Activated naive CD8-positive, alpha-beta T cell treated with anti-CD3 and anti-CD28 coated beads, Interleukin-2, amount 10 ng/mL, durations not matched to agents 7 days and 5 days (primary cell): Measurements from ENCODE around the gene MRPL44. TPM values are rescaled to one million over a fixed set of nuclear protein-coding genes. Genes with fewer than 3 reads are reported as not detected.
"Not testable (repeated sequence)": the region's sequence is repeated elsewhere in the genome, so short reads cannot be mapped to it uniquely, and the experiment has no call there.

Experiments
- ATAC-seq: fragments of 150-1000 bp; cut with Tn5 transposase; one replicate; pipeline ENCODE4 v1.10.0; 2021; ENCODE audit warnings: low read depth, moderate library complexity
- POLR2A ChIA-PET: fragments of 350-600 bp; sonication (Branson Sonifier 250); formaldehyde crosslinking; loops from one replicate; lab custom pipeline; 2021; ENCODE audit warnings: antibody characterized with exemption; lab: Charles Lee
- DNase-seq: peaks from one replicate; pipeline ENCODE4 v3.0.0; 2021
- H3K27ac Mint-ChIP-seq: one replicate; pipeline ENCODE4 v1.8.0; 2022; ENCODE audit warnings: mild to moderate bottlenecking, mixed read lengths
- H3K27me3 Mint-ChIP-seq: one replicate; pipeline ENCODE4 v1.8.0; 2022; ENCODE audit warnings: mild to moderate bottlenecking, moderate library complexity, mixed read lengths
- H3K36me3 Mint-ChIP-seq: one replicate; pipeline ENCODE4 v1.8.0; 2021; ENCODE audit warnings: mild to moderate bottlenecking, mixed read lengths
- H3K4me1 Mint-ChIP-seq: one replicate; pipeline ENCODE4 v1.8.0; 2021; ENCODE audit warnings: mixed read lengths
- H3K4me3 Mint-ChIP-seq: one replicate; pipeline ENCODE4 v1.8.0; 2022; ENCODE audit warnings: mild to moderate bottlenecking, moderate library complexity, mixed read lengths
- H3K9me3 Mint-ChIP-seq: one replicate; pipeline ENCODE4 v1.8.0; 2021; ENCODE audit warnings: mixed read lengths
- total RNA-seq, 2 experiments: library from RNA; stranded (reverse); gene quantifications; one replicate each; pipeline ENCODE4 v1.2.3, GENCODE V29; 2021

Gene MRPL44
- total RNA-seq, 2 experiments from 2014 or later: 28.3 to 29.0 TPM

GRCh38 chr2:223928113-223929006 is 28.9 kb upstream of the MRPL44 start:
- Mint-ChIP-seq H3K36me3 (peaks cover 25% of the 10 kb centered on the region), H3K4me1 (peaks cover 33% of the 10 kb centered on the region), H3K27me3 (no peaks in the 10 kb centered on the region), H3K9me3 (peaks cover 4% of the 10 kb centered on the region), H3K4me3 (peak overlapping the region; percentile 26), H3K27ac (no peak overlapping the region)
- no peak for DNase-seq
- POLR2A ChIA-PET: no interaction called here
- no peak for ATAC-seq

GRCh38 chr2:223929571-223930102 is 27.6 kb upstream of the MRPL44 start:
- peaks cover 4% of the 10 kb centered on the region for H3K9me3 Mint-ChIP-seq
- H3K36me3 Mint-ChIP-seq: peaks cover 25% of the 10 kb centered on the region
- peak overlapping the region; percentile 69 for H3K27ac Mint-ChIP-seq
- no peak for DNase-seq
- peak overlapping the region; percentile 68 for H3K4me3 Mint-ChIP-seq
- no peaks in the 10 kb centered on the region for H3K27me3 Mint-ChIP-seq
- ATAC-seq: peak; percentile 88
- POLR2A ChIA-PET: interaction anchor here (0.6 to 1.4 kb wide), 3 partner anchors 16 to 31 kb away, joined by 3 to 5 read pairs (median 4); partner anchors contain the start of gene WDFY1
- H3K4me1 Mint-ChIP-seq: peaks cover 37% of the 10 kb centered on the region

- Mint-ChIP-seq H3K9me3 (peaks cover 4% of the 10 kb centered on the region), H3K27ac (peak overlapping the region; percentile 69), H3K27me3 (no peaks in the 10 kb centered on the region), H3K36me3 (peaks cover 25% of the 10 kb centered on the region), H3K4me1 (peaks cover 41% of the 10 kb centered on the region), H3K4me3 (peak overlapping the region; percentile 68)
- peak; percentile 23 for ATAC-seq
- POLR2A ChIA-PET: interaction anchor here (0.7 to 1.4 kb wide), 3 partner anchors 15 to 20 kb away, joined by 3 to 5 read pairs (median 4); partner anchors contain the start of gene WDFY1
- no peak for DNase-seq
Observed at GRCh38 chr2:223930103-223930976, 26.9 kb upstream of the MRPL44 start.

- no peak for ATAC-seq
- Mint-ChIP-seq H3K27ac (peak overlapping the region; percentile 4), H3K4me3 (no peak overlapping the region), H3K9me3 (no peaks in the 10 kb centered on the region), H3K36me3 (peaks cover 12% of the 10 kb centered on the region), H3K27me3 (no peaks in the 10 kb centered on the region), H3K4me1 (peaks cover 55% of the 10 kb centered on the region)
- DNase-seq: no peak
- POLR2A ChIA-PET: interaction anchor here (0.6 kb wide), 1 partner anchor 9 kb away, joined by 3 read pairs; no protein-coding TSS in a partner anchor
Observed at GRCh38 chr2:223932816-223933800, 24.2 kb upstream of the MRPL44 start.

GRCh38 chr2:223934870-223935269 is 22.4 kb upstream of the MRPL44 start:
- ATAC-seq: no peak
- Mint-ChIP-seq H3K27me3 (no peaks in the 10 kb centered on the region), H3K9me3 (no peaks in the 10 kb centered on the region), H3K4me3 (no peak overlapping the region), H3K27ac (no peak overlapping the region), H3K4me1 (peaks cover 55% of the 10 kb centered on the region), H3K36me3 (peaks cover 20% of the 10 kb centered on the region)
- no peak for DNase-seq
- POLR2A ChIA-PET: no interaction called here

- POLR2A ChIA-PET: interaction anchor here (2.1 kb wide), 1 partner anchor 10 kb away, joined by 15 read pairs; the partner anchor contains the start of gene WDFY1
- peak overlapping the region; percentile 21 for H3K27ac Mint-ChIP-seq
Observed at GRCh38 chr2:223935459-223936125, 21.7 kb upstream of the MRPL44 start.

GRCh38 chr2:223936862-223937326 is 20.4 kb upstream of the MRPL44 start:
- peak overlapping the region; percentile 59 for H3K27ac Mint-ChIP-seq
- no peak for DNase-seq
- peaks cover 29% of the 10 kb centered on the region for H3K36me3 Mint-ChIP-seq
- peak overlapping the region; percentile 57 for H3K4me3 Mint-ChIP-seq
- ATAC-seq: no peak
- POLR2A ChIA-PET: interaction anchor here (2.1 kb wide), 1 partner anchor 8 kb away, joined by 15 read pairs; the partner anchor contains the start of gene WDFY1
- H3K4me1 Mint-ChIP-seq: peaks cover 55% of the 10 kb centered on the region
- H3K9me3 Mint-ChIP-seq: no peaks in the 10 kb centered on the region
- no peaks in the 10 kb centered on the region for H3K27me3 Mint-ChIP-seq

More at GRCh38 chr2:223935459-223936125, 21.7 kb upstream of the MRPL44 start:
- ATAC-seq (no peak), DNase-seq (no peak)
- Mint-ChIP-seq H3K9me3 (no peaks in the 10 kb centered on the region), H3K4me3 (no peak overlapping the region), H3K27me3 (no peaks in the 10 kb centered on the region), H3K4me1 (peaks cover 49% of the 10 kb centered on the region), H3K36me3 (peaks cover 24% of the 10 kb centered on the region)

GRCh38 chr2:223937535-223937934 is 19.7 kb upstream of the MRPL44 start:
- H3K27ac Mint-ChIP-seq: no peak overlapping the region
- POLR2A ChIA-PET: no interaction called here
- H3K36me3 Mint-ChIP-seq: peaks cover 29% of the 10 kb centered on the region
- H3K4me3 Mint-ChIP-seq: peak overlapping the region; percentile 57
- no peak for DNase-seq
- no peaks in the 10 kb centered on the region for H3K9me3 Mint-ChIP-seq
- no peak for ATAC-seq
- no peaks in the 10 kb centered on the region for H3K27me3 Mint-ChIP-seq
- H3K4me1 Mint-ChIP-seq: peaks cover 55% of the 10 kb centered on the region

- DNase-seq, H3K9me3 Mint-ChIP-seq, ATAC-seq, H3K27me3 Mint-ChIP-seq, POLR2A ChIA-PET, H3K4me3 Mint-ChIP-seq: not testable (repeated sequence)
- Mint-ChIP-seq H3K4me1 (peaks cover 56% of the 10 kb centered on the region), H3K36me3 (peaks cover 28% of the 10 kb centered on the region), H3K27ac (peak overlapping the region; percentile 30)
Observed at GRCh38 chr2:223939438-223939837, 17.8 kb upstream of the MRPL44 start.

GRCh38 chr2:223941579-223942277 is 15.5 kb upstream of the MRPL44 start:
- Mint-ChIP-seq H3K36me3 (peaks cover 26% of the 10 kb centered on the region), H3K27me3 (no peaks in the 10 kb centered on the region), H3K9me3 (no peaks in the 10 kb centered on the region), H3K27ac (peak overlapping the region; percentile 88), H3K4me1 (peaks cover 47% of the 10 kb centered on the region), H3K4me3 (peak overlapping the region; percentile 65)
- peak; percentile 62 for ATAC-seq
- POLR2A ChIA-PET: interaction anchor here (0.7 to 2.5 kb wide), 6 partner anchors 8 to 169 kb away, joined by 3 to 14 read pairs (median 3); partner anchors contain the start of gene MRPL44
- DNase-seq: no peak

- no peaks in the 10 kb centered on the region for H3K9me3 Mint-ChIP-seq
- H3K27me3 Mint-ChIP-seq: no peaks in the 10 kb centered on the region
- peak overlapping the region; percentile 80 for H3K27ac Mint-ChIP-seq
- H3K4me3 Mint-ChIP-seq: peak overlapping the region; percentile 94
- ATAC-seq: no peak
- peaks cover 26% of the 10 kb centered on the region for H3K36me3 Mint-ChIP-seq
- POLR2A ChIA-PET: interaction anchor here (4.4 kb wide), 1 partner anchor 13 kb away, joined by 35 read pairs; the partner anchor contains the start of gene MRPL44
- H3K4me1 Mint-ChIP-seq: peaks cover 41% of the 10 kb centered on the region
- DNase-seq: no peak
Observed at GRCh38 chr2:223943135-223943534, 14.1 kb upstream of the MRPL44 start.
